ENCODE results near the gene NR2C2AP.
A peak's percentile ranks its signal among the peaks of the same experiment; 100 is the strongest.

NR2C2AP gene

GRCh38 chr19:19214892-19215291, 11.7 kb upstream of the NR2C2AP start:
- no peak for DNase-seq (ENCODE audit: low read depth)

- DNase-seq (ENCODE audit: low read depth) = no peak
Measured at GRCh38 chr19:19214159-19214490, 10.9 kb upstream of the NR2C2AP start.

GRCh38 chr19:19213426-19214158, 10.4 kb upstream of the NR2C2AP start:
- DNase-seq (ENCODE audit: low read depth) = no peak

GRCh38 chr19:19212916-19213315, 9.7 kb upstream of the NR2C2AP start:
- no peak for DNase-seq (ENCODE audit: low read depth)

- no peak for DNase-seq (ENCODE audit: low read depth)
Measured at GRCh38 chr19:19211499-19212420, 8.5 kb upstream of the NR2C2AP start, which contains the start of gene NCAN. Gene NCAN (plus strand): TSS chr19:19211958. CDS start chr19:19216954, 4,996 bp downstream.

- no peak for DNase-seq (ENCODE audit: low read depth)
Measured at GRCh38 chr19:19209372-19209771, 6.2 kb upstream of the NR2C2AP start.

- no peak for DNase-seq (ENCODE audit: low read depth)
Measured at GRCh38 chr19:19207637-19208572, 4.7 kb upstream of the NR2C2AP start.

- no peak for DNase-seq (ENCODE audit: low read depth)
Measured at GRCh38 chr19:19206938-19207337, 3.7 kb upstream of the NR2C2AP start.

- DNase-seq (ENCODE audit: low read depth) = no peak
Measured at GRCh38 chr19:19205416-19206410, 2.5 kb upstream of the NR2C2AP start.

GRCh38 chr19:19204181-19204580, 967 bp upstream of the NR2C2AP start:
- DNase-seq (ENCODE audit: low read depth) = no peak

GRCh38 chr19:19202707-19203011, 555 bp downstream of the NR2C2AP start:
- no peak for DNase-seq (ENCODE audit: low read depth)

GRCh38 chr19:19201697-19202630, 1.2 kb downstream of the NR2C2AP start:
- no peak for DNase-seq (ENCODE audit: low read depth)

GRCh38 chr19:19193926-19194325, 9.3 kb downstream of the NR2C2AP start:
- DNase-seq (ENCODE audit: low read depth) = no peak

GRCh38 chr19:19192910-19193423, 10.2 kb downstream of the NR2C2AP start:
- DNase-seq (ENCODE audit: low read depth) = no peak

GRCh38 chr19:19192078-19192882, 10.9 kb downstream of the NR2C2AP start, which contains the start of the genes BORCS8 and RFXANK:
Gene BORCS8 (minus strand): TSS chr19:19192152. CDS start chr19:19192117, 35 bp downstream.
Gene RFXANK (plus strand): TSS chr19:19192258. CDS start chr19:19193947, 1,689 bp downstream.
- DNase-seq (ENCODE audit: low read depth) = peak; percentile 99

- DNase-seq (ENCODE audit: low read depth) = no peak
Measured at GRCh38 chr19:19191768-19192077, 11.5 kb downstream of the NR2C2AP start.

GRCh38 chr19:19186742-19187141, 16.5 kb downstream of the NR2C2AP start:
- no peak for DNase-seq (ENCODE audit: low read depth)

- DNase-seq (ENCODE audit: low read depth) = no peak
Measured at GRCh38 chr19:19185853-19186740, 17.1 kb downstream of the NR2C2AP start.

All from GM04504 (cell line).